ENCODE measurements around the gene NAV2.

The NAV2 gene

DNA sequence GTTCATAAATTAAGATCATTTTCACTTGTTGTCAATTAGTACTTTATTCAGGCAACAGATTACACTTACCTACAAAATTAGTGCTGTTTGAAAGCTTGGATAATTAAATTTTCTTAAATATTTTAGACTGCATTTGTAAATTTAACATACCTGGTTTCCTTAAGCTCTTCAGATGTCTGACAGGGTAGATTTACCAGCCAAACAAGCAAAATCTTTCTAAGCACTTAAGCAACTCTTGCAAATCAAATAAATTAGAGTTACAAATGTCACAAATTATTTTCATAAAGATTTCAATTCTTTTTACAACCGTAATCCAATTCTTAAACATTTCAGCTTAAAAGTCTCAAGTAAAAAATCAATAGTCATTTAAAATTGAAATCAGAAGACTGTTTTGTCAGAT is 317.8 kb downstream of the NAV2 start:
- no peak for DNase-seq

DNA sequence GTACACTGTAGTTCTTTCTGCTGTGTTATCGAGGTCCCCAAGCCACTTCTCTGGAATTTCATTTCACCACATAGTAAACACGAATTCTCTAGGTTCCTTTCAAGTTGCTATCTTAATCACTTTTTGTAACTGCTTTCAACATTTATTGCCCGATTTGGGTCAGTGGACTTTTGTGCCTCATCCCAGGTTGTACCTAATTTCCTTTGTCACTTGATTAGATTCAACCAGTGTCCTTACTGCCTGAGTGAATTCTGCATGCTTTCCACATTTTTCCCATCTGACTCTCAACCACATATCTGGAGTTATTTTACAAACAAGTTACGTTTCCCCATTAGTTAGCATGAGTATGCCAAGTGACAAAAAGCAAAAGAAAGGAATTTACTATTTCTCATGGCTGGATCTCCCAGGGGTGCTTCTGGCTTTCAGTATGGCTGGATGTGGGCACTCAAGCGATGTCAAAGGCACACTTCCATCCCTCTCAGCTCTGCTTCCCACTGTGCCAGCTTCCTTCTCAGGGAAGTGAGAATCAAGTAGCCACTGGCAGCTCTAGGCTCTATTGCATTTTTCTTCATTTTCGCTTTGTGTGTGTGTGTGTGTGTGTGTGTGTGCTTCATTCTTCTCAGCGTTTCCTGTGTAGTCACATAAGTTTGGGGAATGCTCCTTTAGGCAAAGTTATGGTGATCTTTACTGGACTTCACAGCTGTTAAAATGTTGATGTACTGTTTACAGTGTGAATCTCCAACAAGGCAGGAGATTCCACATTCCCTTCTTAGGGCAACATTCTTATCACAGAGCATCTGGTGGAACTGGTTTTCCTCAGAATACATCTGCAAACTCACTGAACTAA is 318.7 kb downstream of the NAV2 start:
- peak; percentile 98 for DNase-seq

DNA sequence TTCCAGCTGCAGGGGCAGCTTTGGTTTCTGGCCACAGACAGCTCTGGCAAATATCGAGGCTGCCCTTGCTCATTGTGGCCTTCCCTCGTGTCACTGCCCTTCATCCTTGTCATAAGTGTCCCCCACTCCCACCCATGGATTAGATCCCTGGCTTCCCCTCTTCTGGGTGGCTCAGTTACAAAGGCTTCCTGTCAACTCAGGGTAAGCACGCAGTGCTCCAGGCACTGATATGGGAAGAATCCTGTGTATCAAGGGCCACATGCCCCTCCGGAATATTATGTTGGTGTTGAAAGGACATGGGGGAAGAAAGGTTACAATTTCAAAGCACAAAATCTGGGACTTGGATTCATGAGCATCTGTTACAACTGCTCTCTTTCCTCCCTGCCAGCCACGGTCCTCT is 319.5 kb downstream of the NAV2 start:
- DNase-seq, result no peak

DNA sequence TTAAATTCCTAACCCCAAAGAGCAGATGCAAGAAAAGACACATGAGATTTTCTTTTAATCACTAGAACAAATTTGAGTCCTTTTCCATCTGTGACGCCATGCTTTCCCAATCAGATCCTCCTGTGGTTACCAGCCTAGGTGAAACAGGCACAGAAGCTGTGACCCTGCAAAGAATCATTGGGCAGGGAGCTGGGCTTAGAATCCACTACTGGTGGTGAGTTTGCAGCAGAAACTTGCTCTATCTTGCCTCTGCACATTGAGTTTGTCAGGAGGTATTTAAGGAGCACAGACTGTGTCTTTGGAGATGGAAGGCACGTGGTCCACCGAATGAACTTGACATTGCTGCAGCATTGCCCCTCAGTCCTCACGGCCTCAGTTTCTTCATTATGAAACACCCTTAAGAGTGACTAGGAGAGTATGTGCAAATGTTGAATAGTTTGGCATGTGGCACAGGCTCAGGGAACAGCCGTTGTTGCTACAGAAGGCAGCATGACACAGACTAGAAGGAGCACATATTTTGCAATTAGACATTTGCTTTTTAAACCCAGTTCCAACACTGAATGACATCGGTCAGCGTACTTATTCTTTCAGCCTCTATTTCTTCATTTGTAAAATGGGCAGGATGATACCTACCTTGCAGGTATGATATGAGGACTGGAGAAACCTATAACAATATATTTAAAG is 320.1 kb downstream of the NAV2 start:
- DNase-seq, result no peak

DNA sequence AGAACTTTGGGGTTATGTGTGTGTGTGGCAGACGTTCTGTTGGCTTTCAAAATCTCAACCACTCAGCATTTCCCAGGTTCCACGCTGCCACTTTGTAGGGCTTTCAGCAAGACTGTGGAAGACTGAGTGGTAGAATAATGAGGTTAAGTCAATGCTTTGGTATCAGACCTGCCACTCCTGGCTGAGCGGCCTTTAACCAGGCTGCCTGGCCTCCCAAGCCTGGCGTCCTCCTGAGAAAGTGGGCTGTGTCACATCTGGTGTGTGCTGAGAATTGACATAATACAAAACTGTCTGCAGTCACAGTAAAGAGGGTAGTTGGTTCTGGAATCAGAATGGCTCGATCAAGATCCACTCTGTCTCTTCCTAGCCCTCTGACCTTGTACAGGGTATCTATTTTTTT is 321.2 kb downstream of the NAV2 start:
- DNase-seq, result no peak

DNA sequence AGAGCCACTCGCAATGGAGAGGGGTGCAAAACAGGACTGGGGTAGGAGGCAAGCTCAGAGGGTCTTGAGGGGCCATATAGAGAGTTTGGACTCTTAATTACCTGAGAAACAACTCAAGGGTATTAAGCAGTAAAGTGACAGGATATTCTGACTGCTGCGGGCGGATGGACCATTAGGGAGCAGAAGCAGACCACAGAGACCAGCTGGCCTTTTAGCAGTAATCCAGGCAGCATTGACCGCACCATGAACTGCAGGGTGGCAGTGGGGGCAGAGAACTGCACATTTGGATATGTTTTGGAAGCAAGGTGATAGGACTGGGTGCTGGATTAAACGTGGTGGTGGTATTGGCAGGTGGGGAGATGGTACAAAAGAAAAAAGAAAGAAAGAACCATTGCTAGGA is 322.3 kb downstream of the NAV2 start:
- no peak for DNase-seq

DNA sequence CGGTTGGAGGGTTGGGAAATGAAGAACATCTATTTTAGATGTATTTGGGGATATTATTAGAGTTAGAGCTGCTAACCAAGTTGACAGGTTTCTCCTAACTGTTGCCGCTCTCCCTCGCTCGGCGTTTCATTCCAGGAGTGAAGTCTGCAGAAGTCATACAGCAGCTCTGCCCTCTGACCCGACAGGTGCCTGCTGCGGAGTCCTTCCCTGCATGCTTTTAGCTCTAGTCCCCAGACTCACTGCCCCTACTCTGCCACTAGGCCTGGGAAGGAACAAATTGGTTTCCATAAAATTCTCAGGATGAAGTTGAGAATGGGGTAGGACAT is 322.7 kb downstream of the NAV2 start:
- no peak for DNase-seq

DNA sequence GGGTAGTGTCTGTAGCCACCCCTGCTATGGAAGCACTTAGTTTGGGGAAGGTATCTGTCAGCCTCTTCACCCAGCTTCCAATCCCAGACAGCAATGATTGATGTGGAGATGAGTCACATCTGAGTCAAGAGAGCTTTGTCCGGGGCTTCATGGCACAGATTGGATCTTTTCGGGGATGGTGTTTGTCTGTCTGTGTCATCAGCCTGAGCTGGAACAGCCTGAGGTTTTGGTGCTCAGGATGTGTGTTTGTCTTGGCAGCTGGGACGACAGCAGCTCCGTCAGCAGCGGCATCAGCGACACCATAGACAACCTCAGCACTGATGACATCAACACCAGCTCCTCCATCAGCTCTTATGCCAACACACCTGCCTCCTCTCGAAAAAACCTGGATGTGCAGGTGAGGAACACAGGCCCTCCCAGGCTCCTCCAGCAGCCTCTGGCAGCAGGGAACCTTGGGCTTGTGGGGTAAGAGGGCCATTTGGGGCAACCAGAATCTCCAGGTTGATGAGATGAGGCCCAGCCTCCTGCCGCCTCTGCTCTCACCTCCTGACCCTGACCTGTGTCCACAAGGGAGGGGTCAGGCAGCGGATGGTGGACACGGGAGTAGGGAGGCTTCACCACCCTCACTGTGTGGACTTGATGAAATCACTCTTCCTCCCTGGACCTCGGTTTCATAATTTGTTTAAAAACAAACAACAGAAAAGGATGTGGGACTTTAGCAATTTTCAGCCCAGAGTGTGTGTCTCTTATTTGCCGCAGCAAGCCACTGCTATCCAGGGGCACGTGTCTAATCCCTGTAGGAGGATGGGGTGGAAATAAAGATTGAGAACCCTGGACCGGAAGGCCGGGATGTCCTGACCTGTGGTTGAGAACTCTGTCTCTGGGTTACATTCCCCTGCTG is 323.3 kb downstream of the NAV2 start:
- peak; percentile 96 for DNase-seq

DNA sequence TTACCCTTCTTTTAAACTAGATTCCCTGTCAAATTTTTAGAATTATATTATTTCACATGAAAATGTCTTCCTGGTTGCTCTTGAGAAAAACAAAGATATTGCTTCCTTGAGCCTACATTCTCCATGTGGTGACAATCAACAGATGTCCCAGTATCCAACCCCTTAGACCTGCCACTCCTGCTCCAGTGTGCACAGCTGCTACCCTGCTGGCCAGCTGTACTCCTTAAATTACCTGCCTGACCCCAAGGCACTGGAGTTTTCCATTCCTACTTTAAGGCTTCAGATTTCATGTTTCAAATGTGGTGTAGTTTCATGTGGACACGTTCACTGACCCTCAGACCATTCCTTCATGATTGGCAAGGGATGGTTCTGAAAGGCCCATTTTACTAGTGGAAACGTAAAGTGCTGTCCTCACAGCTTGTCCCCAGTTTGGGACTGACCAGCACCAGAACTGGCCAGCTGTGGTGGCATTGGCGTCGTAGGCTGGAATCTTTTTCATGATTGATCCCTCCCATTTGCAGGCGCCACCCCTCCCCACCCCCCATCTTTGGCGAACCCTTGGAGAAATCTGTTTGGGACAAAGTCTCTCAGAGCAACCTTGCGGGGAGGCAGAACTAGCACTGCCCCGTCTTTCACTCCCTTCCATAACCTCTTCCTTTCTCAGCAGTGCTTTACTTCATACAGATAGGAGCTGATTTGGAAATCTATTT is 324.1 kb downstream of the NAV2 start:
- no peak for DNase-seq

DNA sequence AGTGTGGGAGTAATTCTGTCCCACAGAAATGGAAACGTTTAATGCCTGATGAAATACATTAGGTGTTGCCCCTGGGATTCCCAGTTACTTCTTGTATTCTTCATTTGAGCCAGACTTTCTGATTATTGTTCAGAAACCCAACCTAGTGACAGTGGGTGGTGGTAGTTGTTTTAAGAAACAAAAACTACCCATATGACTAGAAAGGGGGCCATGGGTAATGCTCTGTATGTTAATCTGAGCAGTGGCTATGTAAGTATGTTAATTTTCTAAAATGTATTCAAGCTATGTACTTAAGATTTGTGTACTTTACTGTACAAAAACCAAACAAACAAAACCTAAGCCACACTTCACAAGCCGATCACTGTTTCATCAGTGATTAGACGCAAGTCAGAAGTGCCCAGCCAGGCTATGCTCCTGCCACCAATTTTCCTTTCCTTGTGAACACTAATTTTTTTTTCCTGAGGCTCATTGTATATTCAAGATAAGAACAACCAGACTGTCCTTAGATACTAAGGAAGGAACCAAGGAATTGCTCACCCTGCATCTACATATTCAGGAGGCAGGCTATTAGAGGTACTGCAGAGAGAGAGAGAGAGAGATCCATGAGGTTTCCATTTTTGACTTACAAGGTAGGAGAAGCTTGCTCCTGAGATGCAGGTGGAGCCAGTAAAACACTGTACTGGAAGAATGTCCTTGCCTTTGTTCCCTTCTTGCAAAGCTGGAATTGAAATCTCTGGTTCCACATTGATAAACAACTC is 324.9 kb downstream of the NAV2 start:
- no peak for DNase-seq

DNA sequence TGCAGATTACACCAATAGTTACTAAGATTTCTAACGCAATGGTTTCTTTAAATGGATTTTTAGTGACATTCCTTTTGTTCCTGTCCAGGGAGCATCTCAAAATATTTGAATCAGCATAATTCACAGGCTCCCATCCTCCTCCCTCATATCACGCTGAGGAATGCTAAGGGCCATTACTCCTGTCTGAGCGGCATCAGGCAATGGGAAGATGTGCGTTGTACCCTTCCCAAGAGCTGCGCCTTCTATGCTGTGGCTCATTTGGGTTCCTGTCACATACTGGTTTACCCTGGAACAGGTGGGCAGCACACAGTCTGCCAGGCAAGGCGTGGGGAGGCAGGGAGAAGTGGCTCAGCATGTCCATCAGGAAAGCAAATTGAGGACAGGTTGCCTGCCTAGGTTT is 325.8 kb downstream of the NAV2 start:
- DNase-seq, result no peak

DNA sequence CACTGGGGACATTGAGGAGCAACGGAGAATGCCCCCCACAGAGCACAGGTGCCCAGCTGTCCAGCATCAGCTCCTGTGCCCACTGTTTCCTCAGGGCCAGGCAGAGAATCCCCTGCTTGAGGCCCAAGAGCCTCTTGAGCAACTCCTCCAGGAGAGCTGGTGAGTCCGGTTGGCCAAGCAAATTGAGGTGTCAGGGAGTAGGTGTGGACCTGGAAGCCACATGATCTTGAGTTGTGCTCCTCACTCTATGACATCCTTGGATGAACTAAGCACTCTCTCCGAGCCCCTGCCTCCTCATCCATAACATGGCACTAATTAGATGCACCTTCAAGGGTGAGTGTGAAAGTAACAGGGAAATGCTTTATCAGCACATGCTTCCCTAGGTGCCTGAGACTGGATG is 326.3 kb downstream of the NAV2 start:
- no peak for DNase-seq

DNA sequence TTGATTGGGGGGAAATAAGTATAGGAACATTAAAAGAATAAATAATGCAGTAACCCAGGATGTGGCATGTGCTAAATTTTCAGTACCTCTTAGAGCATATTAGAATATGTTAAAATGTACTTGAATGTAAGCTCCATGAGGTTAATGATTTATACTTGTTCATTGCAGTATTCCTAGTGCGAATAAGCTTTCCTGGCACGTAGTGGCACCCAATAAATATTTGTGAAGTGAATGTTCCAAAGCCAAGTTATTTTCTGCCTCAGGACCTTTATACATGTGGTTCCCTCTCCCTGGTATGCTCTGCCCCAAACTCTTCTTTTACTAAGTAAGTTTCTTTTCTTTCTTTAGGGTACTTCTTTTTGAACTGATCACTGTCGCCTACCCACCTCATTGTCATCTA is 328.9 kb downstream of the NAV2 start:
- no peak for DNase-seq

DNA sequence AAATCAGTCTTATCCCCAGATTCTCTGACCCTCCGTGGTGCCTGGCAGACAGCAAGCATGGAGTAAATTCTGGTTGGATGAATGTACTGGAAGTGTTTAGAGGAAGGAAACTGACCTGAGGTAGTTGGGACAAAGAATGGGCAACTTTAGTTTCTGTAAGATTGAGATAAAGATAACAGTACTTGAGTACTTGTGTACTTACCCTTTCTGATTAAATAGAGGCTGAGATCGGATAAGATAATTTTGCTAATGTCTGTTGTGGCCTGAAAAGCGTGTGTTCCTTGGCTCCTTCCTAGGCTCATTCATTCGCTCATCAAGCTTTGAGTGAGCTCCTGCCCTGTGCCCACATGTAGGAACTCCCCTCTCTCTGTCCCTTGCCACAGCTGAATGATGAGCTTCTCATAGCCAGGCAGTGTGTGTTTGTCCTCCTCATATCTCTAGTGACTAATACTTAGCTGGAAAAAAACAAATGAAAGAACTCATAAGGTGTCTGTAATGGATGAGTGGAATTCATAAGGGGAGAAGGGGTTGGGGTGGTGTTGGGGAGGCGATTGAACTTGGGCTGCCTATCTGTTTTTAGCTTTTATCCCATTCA is 329.5 kb downstream of the NAV2 start:
- no peak for DNase-seq

DNA sequence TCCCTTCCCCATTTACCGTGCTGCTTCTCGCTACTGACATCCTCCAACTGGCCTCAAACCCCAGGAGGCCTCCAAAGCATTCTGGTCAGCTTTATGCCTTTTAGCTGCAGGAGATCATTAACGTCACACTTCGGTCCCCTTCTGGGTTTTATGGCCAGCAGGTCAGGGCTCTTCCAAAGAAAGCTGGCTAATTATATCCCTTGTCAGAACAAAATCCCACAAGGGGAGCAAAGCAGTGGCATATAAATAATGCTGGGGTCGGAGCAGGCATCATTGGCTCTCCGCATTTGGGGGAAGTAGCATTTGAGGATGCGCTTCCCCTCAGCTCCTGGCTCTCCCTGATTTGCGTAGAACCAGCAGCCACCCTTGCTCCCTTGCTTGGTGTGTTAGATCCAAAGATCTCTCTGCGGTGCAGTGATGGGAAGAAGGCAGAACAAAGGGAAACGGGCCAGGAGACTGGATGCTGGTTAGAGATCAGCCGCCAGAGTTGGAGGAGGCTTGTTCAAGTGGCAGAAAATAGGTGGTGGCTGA is 330.2 kb downstream of the NAV2 start:
- no peak for DNase-seq

DNA sequence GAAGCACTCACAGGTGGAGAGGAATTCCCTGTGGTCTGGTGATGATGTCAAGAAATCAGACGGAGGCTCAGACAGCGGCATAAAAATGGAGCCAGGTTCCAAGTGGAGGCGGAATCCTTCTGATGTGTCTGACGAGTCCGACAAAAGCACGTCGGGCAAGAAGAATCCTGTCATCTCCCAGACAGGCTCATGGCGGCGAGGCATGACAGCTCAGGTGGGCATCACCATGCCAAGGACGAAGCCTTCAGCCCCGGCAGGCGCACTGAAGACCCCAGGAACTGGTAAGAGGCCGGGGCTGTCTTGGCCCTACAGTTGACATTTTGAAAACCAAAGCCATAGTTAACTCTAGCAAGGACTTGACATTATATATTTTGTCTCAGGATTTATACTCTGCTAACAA is 331.4 kb downstream of the NAV2 start:
- DNase-seq, result no peak

DNA sequence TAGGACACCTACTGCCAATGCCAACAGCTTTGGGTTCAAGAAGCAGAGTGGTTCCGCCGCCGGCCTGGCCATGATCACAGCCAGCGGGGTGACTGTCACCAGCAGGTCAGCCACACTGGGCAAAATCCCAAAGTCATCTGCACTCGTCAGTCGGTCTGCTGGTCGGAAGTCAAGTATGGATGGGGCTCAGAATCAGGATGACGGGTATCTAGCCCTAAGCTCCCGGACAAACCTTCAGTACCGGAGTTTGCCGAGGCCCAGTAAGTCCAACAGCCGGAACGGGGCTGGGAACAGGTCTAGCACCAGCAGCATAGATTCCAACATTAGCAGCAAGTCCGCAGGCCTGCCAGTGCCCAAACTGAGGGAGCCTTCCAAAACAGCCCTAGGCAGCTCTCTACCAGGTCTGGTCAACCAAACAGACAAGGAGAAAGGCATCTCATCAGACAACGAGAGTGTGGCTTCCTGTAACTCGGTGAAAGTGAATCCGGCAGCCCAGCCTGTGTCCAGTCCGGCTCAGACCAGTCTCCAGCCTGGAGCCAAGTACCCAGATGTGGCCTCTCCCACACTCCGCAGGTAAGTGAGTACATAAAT is 332.6 kb downstream of the NAV2 start:
- no peak for DNase-seq

DNA sequence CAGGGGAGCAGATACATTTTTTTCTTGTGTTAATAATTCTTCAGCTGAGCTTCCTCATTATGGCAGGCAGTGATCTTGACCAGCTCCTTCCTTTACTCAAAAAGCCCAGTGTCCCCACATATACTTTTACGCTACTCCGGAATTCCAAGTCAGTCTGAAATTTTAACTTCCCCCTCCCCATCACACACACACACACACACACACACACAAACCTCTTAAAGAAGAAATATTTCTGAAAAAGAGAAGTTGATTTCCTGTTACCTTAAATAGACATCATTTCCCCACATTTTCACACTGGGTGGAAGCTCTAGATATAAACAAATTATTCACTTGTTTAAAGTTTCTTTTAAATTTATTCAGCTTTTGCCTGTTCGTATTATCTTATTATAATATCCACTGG is 333.8 kb downstream of the NAV2 start:
- DNase-seq, result no peak

DNA sequence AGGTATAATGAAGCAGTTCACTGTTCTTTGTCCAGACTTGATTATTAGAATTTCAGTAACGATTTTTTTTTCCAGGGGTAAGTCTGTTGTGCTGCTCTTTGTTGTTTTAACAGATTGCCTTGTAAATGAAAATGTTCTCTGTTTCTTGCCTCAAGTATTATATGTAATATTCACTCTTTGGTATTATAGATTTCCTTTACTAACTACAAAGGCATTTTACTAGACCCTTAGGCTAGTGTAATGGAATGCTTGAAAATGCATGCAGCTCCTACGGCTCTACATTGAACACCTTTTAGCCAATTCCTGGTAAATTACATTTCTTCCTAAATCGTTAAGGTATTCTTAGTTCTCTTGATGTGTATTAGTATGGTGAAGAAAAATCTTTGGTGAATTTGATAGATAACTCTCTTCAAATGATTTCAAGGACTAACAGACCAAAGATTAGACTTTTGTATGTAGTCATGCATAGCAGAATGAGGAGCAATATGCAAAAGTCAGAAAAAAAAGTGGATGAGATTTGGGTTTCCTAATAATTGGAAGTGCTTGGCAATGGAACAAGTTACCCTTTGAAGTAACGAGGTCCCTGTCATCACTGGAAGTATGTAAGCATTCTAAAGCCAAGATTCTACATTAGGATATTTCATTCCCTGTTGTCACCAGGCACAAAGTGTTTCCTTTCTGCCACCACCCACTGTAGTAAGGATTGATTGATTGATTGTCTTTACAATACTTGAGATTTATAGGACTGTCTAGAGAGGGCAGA is 334.6 kb downstream of the NAV2 start:
- DNase-seq, result no peak

DNA sequence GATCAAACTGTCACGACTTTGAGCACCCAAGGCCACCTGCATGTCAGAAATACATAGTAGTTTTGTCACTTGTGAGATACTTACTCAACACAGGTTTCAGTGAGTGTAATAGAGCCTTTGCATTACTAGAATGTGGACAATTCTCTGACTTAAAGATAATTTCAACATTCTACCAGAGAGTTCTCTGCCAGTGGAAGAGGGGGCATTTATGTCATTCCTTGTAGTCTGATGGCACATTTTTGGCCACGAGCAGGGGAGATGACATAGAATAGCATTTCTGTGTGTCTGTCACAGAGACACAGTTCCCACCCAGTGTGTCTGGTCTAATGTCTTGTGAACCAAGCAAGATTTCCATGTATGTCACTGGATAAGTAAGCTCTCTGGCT is 335.1 kb downstream of the NAV2 start:
- no peak for DNase-seq

Data from fibroblast of skin of scalp (primary cell).